K562 (cell line): Measurements from ENCODE around the gene FBN3. TPM values are rescaled to one million over a fixed set of nuclear protein-coding genes. Genes with fewer than 3 reads are reported as not detected.

Source experiments
- ATAC-seq: fragments of 200-7000 bp; cut with Tn5 transposase; 3 replicates; pipeline ENCODE4 v1.9.1; 2020; ENCODE audit warnings: moderate library complexity
- BruUV-seq: library from RNA; stranded (reverse); fragments of 400-500 nt; replicated peaks from 2 replicates; lab custom pipeline; 2021; lab: Mats Ljungman, UMichigan
- CTCF ChIA-PET: fragments of 300-600 bp; formaldehyde crosslinking; extraction: SDS; loops from one replicate; lab custom pipeline; 2021; ENCODE audit warnings: low intra/inter-chr PET ratio; lab: Yijun Ruan, JAX
- POLR2A ChIA-PET: fragments of 300-600, 350-650 bp; sonication (Branson Sonifier 250); formaldehyde crosslinking; extraction: SDS; loops from one replicate; lab custom pipeline; 2021; ENCODE audit warnings: antibody characterized with exemption, inconsistent platforms; lab: Yijun Ruan, JAX
- DNase-seq, 4 experiments: peaks; one replicate each; pipeline versions ENCODE4 v3.0.0 to v3.0.0-alpha.2; 2011 to 2018; ENCODE audit warnings: low spot score in 3 of 4, mixed read lengths in 3 of 4; ENCODE audit errors: extremely low read depth in 1 of 4
- FAIRE-seq: peaks from 2 replicates; lab custom pipeline; 2011; peaks lifted over from hg19 to GRCh38; lab: Jason Lieb, UNC
- H2AFZ ChIP-seq: 2 replicates; pipeline ENCODE4 v1.6.0; 2011; ENCODE audit warnings: low read depth, low read length, control low read depth, inconsistent platforms
- H3K27ac ChIP-seq: fragments of 200-600 bp; 3 replicates; pipeline ENCODE4 v1.8.0; 2011; ENCODE audit warnings: low read depth, mild to moderate bottlenecking, control low read depth, inconsistent platforms, low read length, moderate library complexity, mixed read lengths; ENCODE audit errors: extremely low read depth
- H3K27me3 ChIP-seq, 2 experiments: fragments of 300-600 bp in 1 of 2; 2 replicates in 1 of 2; 3 replicates in 1 of 2; pipeline versions ENCODE4 v1.6.0 to v1.8.0; 2011; ENCODE audit warnings: inconsistent platforms in 2 of 2, low read length in 2 of 2, mild to moderate bottlenecking in 1 of 2, mixed read lengths in 1 of 2, moderate library complexity in 1 of 2; ENCODE audit not compliant: control insufficient read depth in 2 of 2, insufficient read depth in 2 of 2
- H3K36me3 ChIP-seq: fragments of 300-600 bp; 3 replicates; pipeline ENCODE4 v1.8.0; 2011; ENCODE audit warnings: mild to moderate bottlenecking, low read length, inconsistent platforms; ENCODE audit not compliant: control insufficient read depth, insufficient read depth
- H3K4me1 ChIP-seq, 2 experiments: fragments of 200-600 bp in 1 of 2; replicated peaks in 1 of 2; 2 replicates in 1 of 2; 3 replicates in 1 of 2; pipeline versions ENCODE4 v1.5.1 to v1.8.0; 2011; ENCODE audit warnings: inconsistent platforms in 2 of 2, low read length in 2 of 2, mild to moderate bottlenecking in 1 of 2, mixed read lengths in 1 of 2, moderate library complexity in 1 of 2; ENCODE audit not compliant: control insufficient read depth in 2 of 2, insufficient read depth in 2 of 2
- H3K4me2 ChIP-seq: 2 replicates; pipeline ENCODE4 v1.6.1; 2011; ENCODE audit warnings: low read length, control low read depth, inconsistent platforms, mixed read lengths; ENCODE audit not compliant: insufficient read depth
- H3K4me3 ChIP-seq: fragments of 200-600 bp; sonication (generic), shearing (Covaris generic); 2 replicates; pipeline ENCODE4 v1.5.1; 2016; ENCODE audit warnings: control low read depth, inconsistent platforms
- H3K79me2 ChIP-seq: fragments of 200-600 bp; 3 replicates; pipeline ENCODE4 v1.8.0; 2011; ENCODE audit warnings: low read length, inconsistent platforms; ENCODE audit not compliant: control insufficient read depth, insufficient read depth
- H3K9ac ChIP-seq, 2 experiments: 2 replicates each; pipeline versions ENCODE4 v1.6.0 to v1.6.1; 2011; ENCODE audit warnings: low read depth in 2 of 2, low read length in 2 of 2, control low read depth in 1 of 2, inconsistent platforms in 1 of 2, mild to moderate bottlenecking in 1 of 2, mixed read lengths in 1 of 2; ENCODE audit not compliant: insufficient read depth in 1 of 2
- H3K9me1 ChIP-seq: one replicate; pipeline ENCODE4 v1.6.0; 2011; ENCODE audit warnings: inconsistent platforms, mild to moderate bottlenecking, low read length, moderate library complexity; ENCODE audit not compliant: control insufficient read depth, insufficient read depth
- H3K9me3 ChIP-seq: replicated peaks from 2 replicates; pipeline ENCODE4 v1.5.1; 2011; ENCODE audit warnings: low read depth, low read length, inconsistent platforms; ENCODE audit not compliant: control insufficient read depth, insufficient read depth
- H4K20me1 ChIP-seq: replicated peaks from 2 replicates; pipeline ENCODE4 v1.6.1; 2011; ENCODE audit warnings: low read length, inconsistent platforms, mixed read lengths; ENCODE audit not compliant: control insufficient read depth, insufficient read depth
- ELF4 ChIP-seq: fragments of 450-650 bp; formaldehyde crosslinking; IDR thresholded peaks from 2 replicates; pipeline ENCODE4 v1.4.0; 2022; ENCODE audit warnings: missing genetic modification characterization
- HNRNPL ChIP-seq: fragments of 200-400 bp; formaldehyde crosslinking; IDR thresholded peaks from 2 replicates; pipeline ENCODE4 v1.6.1; 2017; ENCODE audit warnings: low read depth, mild to moderate bottlenecking, low read length
- NR2C2 ChIP-seq, 2 experiments: fragments of 200-800 bp in 1 of 2; sonication (Bioruptor generic) in 1 of 2; sonication (generic) in 1 of 2; formaldehyde crosslinking in 1 of 2; IDR thresholded peaks; 2 replicates each; pipeline versions ENCODE4 v1.6.1 to v1.8.0; 2016 to 2022; ENCODE audit warnings: mild to moderate bottlenecking in 1 of 2, missing compliant biosample characterization in 1 of 2, missing genetic modification characterization in 1 of 2, missing genetic modification reagents in 1 of 2
- RAD21 ChIP-seq, 2 experiments: fragments of 250-450 bp in 1 of 2; fragments of 450-650 bp in 1 of 2; sonication (Bioruptor Pico) in 1 of 2; formaldehyde crosslinking in 1 of 2; IDR thresholded peaks in 1 of 2; conservative IDR thresholded peaks in 1 of 2; 2 replicates each; pipeline versions ENCODE4 v1.4.0 to v1.8.0; 2020 to 2022; ENCODE audit warnings: mild to moderate bottlenecking in 2 of 2, moderate library complexity in 1 of 2
- ZNF584 ChIP-seq: fragments of 200-800 bp; sonication (Bioruptor generic); IDR thresholded peaks from 2 replicates; pipeline ENCODE4 v1.6.1; 2016; ENCODE audit warnings: low read depth, mild to moderate bottlenecking, missing genetic modification characterization, missing compliant biosample characterization
- ZSCAN32 ChIP-seq: fragments of 450-650 bp; formaldehyde crosslinking; IDR thresholded peaks from 2 replicates; pipeline ENCODE4 v1.4.0; 2020; ENCODE audit warnings: mild to moderate bottlenecking, moderate library complexity
- WGBS: fragments of 100-300 bp; shearing (Covaris generic); methylation state at CpG from one replicate; pipeline ENCODE4 v1.1.6; 2016; ENCODE audit warnings: low coverage, mixed read lengths; ENCODE audit not compliant: insufficient coverage; ENCODE audit errors: missing lambda C conversion rate; 5-methylcytosine and 5-hydroxymethylcytosine counted together
- in situ Hi-C: fragments of 300-500 bp; cut with MboI; formaldehyde crosslinking; loops from 4 replicates; pipeline ENCODE4 v1.15.0; 2018; ENCODE audit warnings: inconsistent platforms, mixed read lengths
- intact Hi-C: fragments of 100-400 bp; cut with micrococcal nuclease; formaldehyde crosslinking; loops from 2 replicates; pipeline ENCODE4 v1.14.2; 2022
- polyA plus RNA-seq, 8 experiments: library from polyadenylated mRNA; depleted of rRNA in 4 of 8; stranded (reverse) in 5 of 8; unstranded in 3 of 8; fragments of >200 nt; fragmentation: Nextera tagmentation in 2 of 8; fragmentation: Illumina TruSeq in 1 of 8; extraction: Ambion mirVana in 2 of 8; extraction: Trizol in 1 of 8; gene quantifications; 2 replicates each; pipeline versions ENCODE4 v1.2.1 to v1.2.3, GENCODE V29; 2011 to 2014; ENCODE audit warnings: inconsistent platforms in 1 of 8, missing spikeins in 1 of 8
- total RNA-seq, 7 experiments: library from RNA; depleted of rRNA in 6 of 7; stranded (reverse); fragments of >200 nt in 6 of 7; fragmentation: Illumina TruSeq in 2 of 7; extraction: Trizol in 2 of 7; gene quantifications; 2 replicates each; pipeline versions ENCODE4 v1.2.1 to v1.2.3, GENCODE V29; 2011 to 2021; ENCODE audit warnings: low replicate concordance in 1 of 7
- TF ChIP-seq, protein P1 (sequence below), 2 experiments: IDR thresholded peaks; 2 replicates each; pipeline ENCODE4 v1.6.1; 2011; ENCODE audit warnings: borderline replicate concordance in 1 of 2, control low read depth in 1 of 2, low read depth in 1 of 2, low read length in 1 of 2, mild to moderate bottlenecking in 1 of 2, mixed read lengths in 1 of 2, moderate library complexity in 1 of 2; ENCODE audit not compliant: insufficient read depth in 1 of 2, insufficient read length in 1 of 2, poor library complexity in 1 of 2, severe bottlenecking in 1 of 2; ENCODE audit errors: extremely low read depth in 1 of 2

FBN3 gene
- total and polyA plus RNA-seq, 9 of the 15 experiments (the other 6 are each of a cell fraction or from before 2014, with no cell fraction given): under 0.01 to 0.29 (median 0.01) TPM; not detected in 4

DNA sequence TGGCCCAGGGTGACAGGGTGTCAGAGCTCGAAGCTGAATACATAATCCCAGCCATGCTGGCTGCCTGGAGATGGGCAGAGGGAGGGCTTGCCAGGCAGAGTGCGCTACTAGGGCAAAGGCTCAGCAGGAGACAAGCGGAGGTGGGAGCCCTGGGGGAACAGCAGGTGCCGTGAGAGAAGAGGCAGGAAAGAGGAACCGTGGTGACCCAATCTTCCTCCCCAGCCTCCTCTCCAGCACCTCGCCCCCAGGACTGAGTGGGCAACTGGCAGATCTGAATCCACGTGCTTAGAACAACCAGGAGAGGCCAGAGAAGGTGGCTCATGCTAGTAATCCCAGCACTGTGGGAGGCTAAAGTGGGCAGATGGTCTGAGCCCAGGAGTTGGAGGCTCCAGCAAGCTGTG, 107.9 kb downstream of the FBN3 start:
- Histone ChIP-seq H3K27me3 (no peaks in the 10 kb centered on the region), H4K20me1 (no peaks in the 10 kb centered on the region), H3K9ac (peak overlapping the region in 1 of 2 experiments; percentile 86; a peak in 2 of 4 replicates), H3K4me1 (peaks cover 10 to 30% of the 10 kb centered on the region in 2 experiments), H3K79me2 (no peaks in the 10 kb centered on the region), H3K9me1 (no peaks in the 10 kb centered on the region), H3K9me3 (no peaks in the 10 kb centered on the region), H3K27ac (no peak overlapping the region), H2AFZ (peak overlapping the region; percentile 43; the same call in 1 of the 2 replicates), H3K4me2 (no peak overlapping the region), H3K4me3 (no peak overlapping the region), H3K36me3 (no peaks in the 10 kb centered on the region)
- intact Hi-C loops: no loop called here
- no peak for DNase-seq
- WGBS: 73% methylated on average over 6 of the region's 7 CpGs
- in situ Hi-C loops: no loop called here
- POLR2A ChIA-PET: no interaction called here
- CTCF ChIA-PET: no interaction called here
- no TSS peak for BruUV-seq
- ATAC-seq: no peak
- FAIRE-seq: no peak
- TF ChIP-seq ZSCAN32: no peak
- no peak for TF ChIP-seq NR2C2 (CRISPR knock-in tag; IDR thresholded peaks at IDR 0.05)
- no peak for TF ChIP-seq NR2C2 (tag; IDR thresholded peaks at IDR 0.05)
- TF ChIP-seq, protein P1, sequence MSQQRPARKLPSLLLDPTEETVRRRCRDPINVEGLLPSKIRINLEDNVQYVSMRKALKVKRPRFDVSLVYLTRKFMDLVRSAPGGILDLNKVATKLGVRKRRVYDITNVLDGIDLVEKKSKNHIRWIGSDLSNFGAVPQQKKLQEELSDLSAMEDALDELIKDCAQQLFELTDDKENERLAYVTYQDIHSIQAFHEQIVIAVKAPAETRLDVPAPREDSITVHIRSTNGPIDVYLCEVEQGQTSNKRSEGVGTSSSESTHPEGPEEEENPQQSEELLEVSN (IDR thresholded peaks at IDR 0.05; ENCODE audit: borderline replicate concordance in 1 of 2, extremely low read depth in 1 of 2, insufficient read depth in 1 of 2, insufficient read length in 1 of 2, low read depth in 1 of 2, low read length in 1 of 2, poor library complexity in 1 of 2, severe bottlenecking in 1 of 2): no peak
- TF ChIP-seq HNRNPL: no peak
- no peak for TF ChIP-seq ELF4 (CRISPR knock-in tag)
- TF ChIP-seq RAD21 (CRISPR knock-in tag; conservative IDR thresholded peaks at IDR 0.05 in 1 of 2, IDR thresholded peaks at IDR 0.05 in 1 of 2): no peak
- TF ChIP-seq ZNF584: no peak
